HFFc6 (cell line): ENCODE measurements around the gene ADNP. TPM values are rescaled to one million over a fixed set of nuclear protein-coding genes. Genes with fewer than 3 reads are reported as not detected.
A peak's percentile ranks its signal among the peaks of the same experiment; 100 is the strongest.
"Not testable (repeated sequence)": the region's sequence is repeated elsewhere in the genome, so short reads cannot be mapped to it uniquely, and the experiment has no call there.

Experiments
- DNase-seq: peaks from one replicate; pipeline ENCODE4 v3.0.0-alpha.2; 2018
- H3K27ac Mint-ChIP-seq: 2 replicates; pipeline ENCODE4 v1.8.0; 2020; ENCODE audit warnings: mild to moderate bottlenecking, mixed read lengths
- H3K27me3 Mint-ChIP-seq: 2 replicates; pipeline ENCODE4 v1.8.0; 2021; ENCODE audit warnings: mild to moderate bottlenecking, moderate library complexity, mixed read lengths; ENCODE audit not compliant: insufficient read depth
- H3K36me3 Mint-ChIP-seq: 2 replicates; pipeline ENCODE4 v1.8.0; 2021; ENCODE audit warnings: low read depth, mixed read lengths
- H3K4me1 Mint-ChIP-seq: 2 replicates; pipeline ENCODE4 v1.8.0; 2020; ENCODE audit warnings: low read depth, mixed read lengths
- H3K4me3 Mint-ChIP-seq: 2 replicates; pipeline ENCODE4 v1.8.0; 2020; ENCODE audit warnings: mild to moderate bottlenecking, moderate library complexity, mixed read lengths
- H3K9me3 Mint-ChIP-seq: 2 replicates; pipeline ENCODE4 v1.8.0; 2020; ENCODE audit warnings: mild to moderate bottlenecking, mixed read lengths
- CTCF ChIP-seq: fragments of 200-600 bp; sonication (generic); IDR thresholded peaks from 2 replicates; pipeline ENCODE4 v1.5.0; 2021; ENCODE audit warnings: antibody characterized with exemption, mild to moderate bottlenecking
- long read RNA-seq: library from polyadenylated mRNA; unstranded; transcript quantifications from one replicate; pipeline ENCODE4 v2.0.0, GENCODE V29; 2019
- total RNA-seq, 6 experiments: library from RNA; stranded (reverse); fragmentation: NEBNext Ultra II Directional; extraction: Animal tissue kit (Norgen Biotek cat#: 25700); gene quantifications; 2 replicates in 1 of 6; 3 replicates in 5 of 6; pipeline ENCODE4 v1.2.3, GENCODE V29; 2021

The ADNP gene
- total RNA-seq: 10 to 100 TPM; 56.5 to 68.8 (median 57.3) TPM
- long read RNA-seq, partial matches to known transcripts: 0 of 51 reads
- long read RNA-seq, other reads (novel, unspliced or antisense): 51 of 51 reads

- Mint-ChIP-seq H3K27ac (peak within 1 kb of the TSS; percentile 93), H3K36me3 (peaks cover 40% of the 10 kb centered on the region), H3K4me1 (peaks cover 64% of the 10 kb centered on the region), H3K9me3 (no peaks in the 10 kb centered on the region), H3K27me3 (no peaks in the 10 kb centered on the region; the same call in none of the 2 replicates), H3K4me3 (peak within 1 kb of the TSS; percentile 93)
- peak; percentile 77 for DNase-seq
- TF ChIP-seq CTCF: peak; percentile 85
These were observed at the start of gene ADNP for GRCh38 chr20:50931306-50932015. ADNP (minus strand) TSS chr20:50931437; CDS start chr20:50903996, 27,441 bp downstream.

GRCh38 chr20:50980071-50980681 lies 48.9 kb upstream of the ADNP start:
- H3K27me3 Mint-ChIP-seq: peaks cover 5% of the 10 kb centered on the region
- peak overlapping the region; percentile 55 for H3K4me3 Mint-ChIP-seq
- H3K36me3 Mint-ChIP-seq: no peaks in the 10 kb centered on the region
- H3K27ac Mint-ChIP-seq: peak overlapping the region; percentile 97
- peak; percentile 100 for DNase-seq
- TF ChIP-seq CTCF: no peak
- H3K4me1 Mint-ChIP-seq: peaks cover 55% of the 10 kb centered on the region
- no peaks in the 10 kb centered on the region for H3K9me3 Mint-ChIP-seq

GRCh38 chr20:50978533-50978932 lies 47.3 kb upstream of the ADNP start:
- H3K4me3 Mint-ChIP-seq, DNase-seq, H3K9me3 Mint-ChIP-seq, H3K36me3 Mint-ChIP-seq, H3K27me3 Mint-ChIP-seq: not testable (repeated sequence)
- peaks cover 55% of the 10 kb centered on the region for H3K4me1 Mint-ChIP-seq
- H3K27ac Mint-ChIP-seq: peak overlapping the region; percentile 97

GRCh38 chr20:50977066-50978021 lies 46.1 kb upstream of the ADNP start:
- peaks cover 44% of the 10 kb centered on the region for H3K4me1 Mint-ChIP-seq
- H3K27me3 Mint-ChIP-seq: peaks cover 5% of the 10 kb centered on the region
- no peak for TF ChIP-seq CTCF
- DNase-seq: no peak
- H3K36me3 Mint-ChIP-seq: peaks cover 5% of the 10 kb centered on the region; the same call in 1 of the 2 replicates
- no peaks in the 10 kb centered on the region for H3K9me3 Mint-ChIP-seq
- H3K4me3 Mint-ChIP-seq: no peak overlapping the region
- no peak overlapping the region for H3K27ac Mint-ChIP-seq

- TF ChIP-seq CTCF: no peak
- Mint-ChIP-seq H3K4me3 (no peak overlapping the region), H3K4me1 (peaks cover 31% of the 10 kb centered on the region), H3K9me3 (no peaks in the 10 kb centered on the region), H3K36me3 (peaks cover 5% of the 10 kb centered on the region; the same call in 1 of the 2 replicates), H3K27me3 (peaks cover 9% of the 10 kb centered on the region), H3K27ac (no peak overlapping the region; the same call in 1 of the 2 replicates)
- DNase-seq: no peak
These were observed 44.6 kb upstream of the ADNP start for GRCh38 chr20:50975701-50976330.
